Activated CD8-positive, alpha-beta T cell treated with anti-CD3 and anti-CD28 coated beads for 36 hours (primary cell): ENCODE measurements around the gene CPB2. TPM values are rescaled to one million over a fixed set of nuclear protein-coding genes. Genes with fewer than 3 reads are reported as not detected.

Source experiments
- ATAC-seq: fragments of 200-7000 bp; cut with Tn5 transposase; one replicate; pipeline ENCODE4 v1.10.0; 2021; ENCODE audit warnings: mild to moderate bottlenecking, moderate library complexity
- CTCF ChIA-PET: fragments of 350-600 bp; sonication (Branson Sonifier 250); formaldehyde crosslinking; loops from one replicate; lab custom pipeline; 2021; ENCODE audit warnings: antibody characterized with exemption; lab: Charles Lee
- POLR2A ChIA-PET: fragments of 350-600 bp; sonication (Branson Sonifier 250); formaldehyde crosslinking; loops from one replicate; lab custom pipeline; 2021; ENCODE audit warnings: antibody characterized with exemption; lab: Charles Lee
- DNase-seq: peaks from one replicate; pipeline ENCODE4 v3.0.0-alpha.2; 2020
- H3K27ac Mint-ChIP-seq: one replicate; pipeline ENCODE4 v1.8.0; 2021; ENCODE audit warnings: mild to moderate bottlenecking, mixed read lengths
- H3K27me3 Mint-ChIP-seq: one replicate; pipeline ENCODE4 v1.8.0; 2021; ENCODE audit warnings: mixed read lengths
- H3K36me3 Mint-ChIP-seq: one replicate; pipeline ENCODE4 v1.8.0; 2021; ENCODE audit warnings: low read depth, mixed read lengths
- H3K4me1 Mint-ChIP-seq: one replicate; pipeline ENCODE4 v1.8.0; 2021; ENCODE audit warnings: low read depth, mixed read lengths
- H3K4me3 Mint-ChIP-seq: one replicate; pipeline ENCODE4 v1.8.0; 2021; ENCODE audit warnings: mild to moderate bottlenecking, moderate library complexity, mixed read lengths
- H3K9me3 Mint-ChIP-seq: one replicate; pipeline ENCODE4 v1.8.0; 2021; ENCODE audit warnings: mixed read lengths
- intact Hi-C: fragments of 100-400 bp; cut with micrococcal nuclease; formaldehyde crosslinking; loops from one replicate; pipeline ENCODE4 v1.10.0; 2022
- total RNA-seq, 2 experiments: library from RNA; stranded (reverse); gene quantifications; one replicate each; pipeline ENCODE4 v1.2.3, GENCODE V29; 2021
- TF ChIP-seq, protein P1 (sequence below): fragments of 200-600 bp; IDR thresholded peaks from one replicate; pipeline ENCODE4 v1.8.0; 2022; ENCODE audit warnings: antibody characterized with exemption, mild to moderate bottlenecking

The CPB2 gene
- total RNA-seq, 2 experiments from 2014 or later = not detected

DNA sequence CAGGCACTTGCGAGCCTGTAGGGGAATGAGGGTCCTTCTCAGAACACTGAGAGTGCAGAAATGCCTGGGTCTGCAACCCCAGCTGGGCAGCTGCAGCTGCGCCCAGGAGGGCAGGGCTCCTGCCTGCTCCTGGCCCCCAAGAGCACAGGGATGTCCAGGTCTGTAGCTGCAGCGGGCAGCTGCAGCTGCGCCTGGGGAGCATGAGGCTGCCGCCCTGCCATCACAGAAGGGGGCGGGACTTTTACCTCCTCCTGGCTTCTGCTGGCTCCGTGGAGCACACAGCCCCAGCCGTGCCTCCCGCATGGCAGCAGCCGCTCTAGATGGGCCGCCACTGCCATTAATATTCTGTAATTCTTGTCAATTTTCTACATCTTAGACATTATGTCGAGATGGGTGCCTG lies 17.8 kb downstream of the CPB2 start:
- DNase-seq (no peak), ATAC-seq (no peak)
- Mint-ChIP-seq H3K27me3 (peaks cover 2% of the 10 kb centered on the region), H3K36me3 (no peaks in the 10 kb centered on the region), H3K27ac (no peak overlapping the region), H3K9me3 (no peaks in the 10 kb centered on the region), H3K4me3 (no peak overlapping the region), H3K4me1 (no peaks in the 10 kb centered on the region)
- POLR2A ChIA-PET = no interaction called here
- intact Hi-C loops = no loop called here
- CTCF ChIA-PET = no interaction called here
- TF ChIP-seq, protein P1, sequence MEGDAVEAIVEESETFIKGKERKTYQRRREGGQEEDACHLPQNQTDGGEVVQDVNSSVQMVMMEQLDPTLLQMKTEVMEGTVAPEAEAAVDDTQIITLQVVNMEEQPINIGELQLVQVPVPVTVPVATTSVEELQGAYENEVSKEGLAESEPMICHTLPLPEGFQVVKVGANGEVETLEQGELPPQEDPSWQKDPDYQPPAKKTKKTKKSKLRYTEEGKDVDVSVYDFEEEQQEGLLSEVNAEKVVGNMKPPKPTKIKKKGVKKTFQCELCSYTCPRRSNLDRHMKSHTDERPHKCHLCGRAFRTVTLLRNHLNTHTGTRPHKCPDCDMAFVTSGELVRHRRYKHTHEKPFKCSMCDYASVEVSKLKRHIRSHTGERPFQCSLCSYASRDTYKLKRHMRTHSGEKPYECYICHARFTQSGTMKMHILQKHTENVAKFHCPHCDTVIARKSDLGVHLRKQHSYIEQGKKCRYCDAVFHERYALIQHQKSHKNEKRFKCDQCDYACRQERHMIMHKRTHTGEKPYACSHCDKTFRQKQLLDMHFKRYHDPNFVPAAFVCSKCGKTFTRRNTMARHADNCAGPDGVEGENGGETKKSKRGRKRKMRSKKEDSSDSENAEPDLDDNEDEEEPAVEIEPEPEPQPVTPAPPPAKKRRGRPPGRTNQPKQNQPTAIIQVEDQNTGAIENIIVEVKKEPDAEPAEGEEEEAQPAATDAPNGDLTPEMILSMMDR = no peak

DNA sequence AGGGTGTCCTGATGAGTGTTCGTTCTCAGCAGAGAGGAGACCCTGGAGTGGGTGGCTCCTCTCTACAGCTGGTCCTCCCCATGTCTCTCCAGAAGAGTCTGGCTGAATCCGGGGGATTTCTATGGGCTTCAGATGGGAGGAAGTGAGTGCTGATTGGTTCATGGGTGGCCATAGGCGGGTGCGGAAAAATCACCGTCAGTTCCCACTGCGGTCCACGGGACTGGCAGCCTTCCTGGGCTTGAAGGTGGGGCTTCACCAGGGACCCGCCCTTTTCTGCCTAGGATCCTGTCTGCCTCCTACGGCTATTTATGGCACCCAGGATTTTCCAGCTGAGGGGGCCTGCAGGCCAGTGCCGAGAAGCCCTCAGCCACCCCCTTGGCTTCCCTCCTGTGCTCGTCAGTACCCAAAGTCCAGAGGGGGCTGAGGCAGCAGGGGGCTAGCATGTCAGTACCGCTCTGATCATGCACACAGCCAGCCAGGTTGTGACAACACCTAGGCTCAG lies 18.4 kb downstream of the CPB2 start:
- H3K4me3 Mint-ChIP-seq = no peak overlapping the region
- no peak for DNase-seq
- ChIA-PET POLR2A (interaction anchor here (0.5 kb wide), 1 partner anchor 193 kb away, joined by 3 read pairs; no protein-coding TSS in a partner anchor), CTCF (no interaction called here)
- intact Hi-C loops = no loop called here
- TF ChIP-seq, protein P1 = no peak
- H3K9me3 Mint-ChIP-seq = no peaks in the 10 kb centered on the region
- H3K27ac Mint-ChIP-seq = no peak overlapping the region
- H3K36me3 Mint-ChIP-seq = no peaks in the 10 kb centered on the region
- no peak for ATAC-seq
- peaks cover 1% of the 10 kb centered on the region for H3K27me3 Mint-ChIP-seq
- no peaks in the 10 kb centered on the region for H3K4me1 Mint-ChIP-seq

DNA sequence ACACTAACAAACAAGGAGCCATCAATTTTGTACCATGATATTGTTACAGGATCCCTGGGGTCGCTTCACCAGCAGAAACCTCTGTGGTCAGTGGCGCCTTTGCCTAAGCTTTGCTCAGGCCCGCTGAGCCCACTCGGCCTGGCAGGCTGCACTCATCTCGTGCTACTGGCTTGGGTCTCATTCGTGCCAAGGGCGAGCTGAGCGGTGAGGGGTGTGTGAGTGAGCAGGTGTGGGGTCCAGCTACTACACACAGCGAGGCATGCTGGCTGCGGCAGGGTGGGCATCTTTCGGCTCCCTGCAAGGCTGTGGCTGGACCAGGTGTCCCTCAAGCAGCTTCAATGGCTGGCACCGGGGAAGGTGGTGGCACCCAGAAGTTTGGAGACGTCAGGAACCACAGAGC lies 19.1 kb downstream of the CPB2 start:
- H3K4me1 Mint-ChIP-seq = no peaks in the 10 kb centered on the region
- no peaks in the 10 kb centered on the region for H3K9me3 Mint-ChIP-seq
- TF ChIP-seq, protein P1 = no peak
- ATAC-seq (no peak), DNase-seq (no peak)
- intact Hi-C loops = no loop called here
- no peaks in the 10 kb centered on the region for H3K36me3 Mint-ChIP-seq
- no peak overlapping the region for H3K4me3 Mint-ChIP-seq
- CTCF ChIA-PET = interaction anchor here (1.5 kb wide), 1 partner anchor 9 kb away, joined by 3 read pairs; no protein-coding TSS in a partner anchor
- peaks cover 1% of the 10 kb centered on the region for H3K27me3 Mint-ChIP-seq
- H3K27ac Mint-ChIP-seq = no peak overlapping the region
- POLR2A ChIA-PET = no interaction called here

DNA sequence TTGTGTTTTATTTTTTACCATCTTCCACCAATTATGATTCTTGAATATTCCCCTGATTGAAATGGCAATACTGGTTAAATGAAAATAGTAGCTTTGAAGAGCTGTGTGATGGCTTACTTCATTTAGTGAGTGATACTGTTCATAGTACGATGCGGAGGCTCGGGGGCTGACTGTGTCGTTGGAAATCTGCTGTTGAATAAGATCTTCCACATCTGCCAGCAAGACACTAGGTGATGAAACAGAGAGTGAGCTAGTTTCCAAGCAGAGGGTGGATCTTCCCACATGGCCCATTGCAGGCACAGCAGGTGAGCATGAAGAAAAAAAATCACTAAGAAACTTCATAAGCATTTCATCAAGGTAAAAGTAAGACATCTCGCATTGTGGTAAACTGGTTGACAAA lies 22.5 kb downstream of the CPB2 start:
- Mint-ChIP-seq H3K36me3 (no peaks in the 10 kb centered on the region), H3K9me3 (no peaks in the 10 kb centered on the region), H3K4me3 (no peak overlapping the region), H3K4me1 (peaks cover 16% of the 10 kb centered on the region), H3K27me3 (no peaks in the 10 kb centered on the region), H3K27ac (no peak overlapping the region)
- ChIA-PET POLR2A (interaction anchor here (0.7 to 1.0 kb wide), 2 partner anchors 11 to 35 kb away, joined by 3 read pairs; no protein-coding TSS in a partner anchor), CTCF (interaction anchor here (1.1 to 1.3 kb wide), 2 partner anchors 10 to 458 kb away, joined by 3 to 4 read pairs; no protein-coding TSS in a partner anchor)
- intact Hi-C loops = no loop called here
- TF ChIP-seq, protein P1 = no peak
- no peak for ATAC-seq
- DNase-seq = no peak

DNA sequence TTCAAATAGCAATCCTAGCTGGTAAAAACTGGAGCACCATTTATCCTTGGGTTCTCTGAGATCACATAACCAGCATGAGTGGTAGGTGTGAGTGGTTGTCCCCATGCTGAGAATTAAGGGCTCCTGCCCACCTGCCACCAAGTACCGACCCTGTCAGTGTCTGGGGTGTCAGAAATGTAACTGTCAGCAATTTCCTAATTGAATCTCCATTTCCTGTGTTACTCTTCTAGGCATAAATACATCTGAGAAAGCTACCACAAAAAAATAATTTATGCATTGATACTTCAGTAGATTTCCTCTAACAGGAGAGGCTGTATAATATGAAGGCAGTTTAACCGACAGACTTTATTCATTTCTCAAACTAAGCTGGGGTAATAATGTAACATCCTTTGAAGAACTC lies 25.1 kb downstream of the CPB2 start:
- H3K9me3 Mint-ChIP-seq = no peaks in the 10 kb centered on the region
- DNase-seq (no peak), ATAC-seq (peak; percentile 60)
- TF ChIP-seq, protein P1 = no peak
- no peaks in the 10 kb centered on the region for H3K36me3 Mint-ChIP-seq
- peaks cover 16% of the 10 kb centered on the region for H3K4me1 Mint-ChIP-seq
- no peak overlapping the region for H3K4me3 Mint-ChIP-seq
- H3K27ac Mint-ChIP-seq = no peak overlapping the region
- H3K27me3 Mint-ChIP-seq = no peaks in the 10 kb centered on the region
- CTCF ChIA-PET = interaction anchor here (2.0 kb wide), 1 partner anchor 70 kb away, joined by 4 read pairs; no protein-coding TSS in a partner anchor
- POLR2A ChIA-PET = no interaction called here
- intact Hi-C loops = no loop called here
